GM23248 (cell line): Measurements from ENCODE around the gene CFAP157.

ENCODE experiments used
- EZH2 ChIP-seq: fragments of 200-600 bp; sonication (generic); IDR thresholded peaks from 2 replicates; pipeline ENCODE4 v1.6.1; 2018; ENCODE audit warnings: antibody characterized with exemption, mild to moderate bottlenecking; ENCODE audit not compliant: insufficient read depth, poor library complexity, severe bottlenecking
- EZH2phosphoT487 ChIP-seq: fragments of 200-600 bp; sonication (generic); IDR thresholded peaks from 2 replicates; pipeline ENCODE4 v1.6.1; 2018; ENCODE audit warnings: antibody characterized with exemption, moderate library complexity, mild to moderate bottlenecking, low read depth; ENCODE audit not compliant: insufficient read depth

DNA sequence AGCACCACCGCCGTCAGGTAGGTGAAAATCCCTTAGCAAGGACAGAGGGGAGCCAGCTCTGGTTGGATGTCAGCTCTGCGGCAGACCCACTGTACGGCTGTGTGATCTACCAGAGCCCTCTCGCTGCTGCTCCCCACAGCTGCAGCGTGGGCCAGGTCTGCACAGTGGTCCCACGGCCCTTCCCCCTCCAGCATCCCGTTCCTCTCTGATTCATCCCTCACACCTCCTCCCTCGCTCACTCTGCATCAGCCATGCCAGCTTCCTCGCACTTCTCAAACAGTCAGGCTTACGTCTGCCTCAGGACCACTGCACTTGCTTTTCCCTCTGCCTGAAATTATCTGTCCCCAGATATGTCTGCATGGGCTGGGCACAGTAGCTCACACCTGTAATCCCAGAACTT lies 26.6 kb upstream of the CFAP157 start:
- no peak for TF ChIP-seq EZH2
- no peak for TF ChIP-seq EZH2phosphoT487
